CD14-positive monocyte (primary cell): ENCODE results near the gene FAM107B. TPM values are rescaled to one million over a fixed set of nuclear protein-coding genes. Genes with fewer than 3 reads are reported as not detected.
A peak's percentile ranks its signal among the peaks of the same experiment; 100 is the strongest.

Source experiments
- DNase-seq, 3 donors: peaks; one replicate each; pipeline ENCODE4 v3.0.0-alpha.2; 2011 to 2022
- H2AFZ ChIP-seq: 2 replicates; pipeline ENCODE4 v1.6.0; 2012; ENCODE audit warnings: mild to moderate bottlenecking, low read depth, low read length, inconsistent platforms; ENCODE audit not compliant: insufficient read depth, poor library complexity, severe bottlenecking
- H3K27ac ChIP-seq, 2 donors: 1 replicate in 1 of 2; 2 replicates in 1 of 2; pipeline ENCODE4 v1.5.1; 2012 to 2013; ENCODE audit warnings: low read length in 2 of 2, control low read depth in 1 of 2, inconsistent platforms in 1 of 2, low read depth in 1 of 2, mild to moderate bottlenecking in 1 of 2
- H3K27me3 ChIP-seq, 2 donors: one replicate each; pipeline versions ENCODE4 v1.6.0 to v1.6.1; 2011 to 2013; ENCODE audit warnings: low read length in 2 of 2; ENCODE audit not compliant: control insufficient read depth in 2 of 2, insufficient read depth in 2 of 2
- H3K36me3 ChIP-seq, 2 donors: replicated peaks in 1 of 2; 1 replicate in 1 of 2; 2 replicates in 1 of 2; pipeline versions ENCODE4 v1.5.1 to v1.6.1; 2012 to 2013; ENCODE audit warnings: low read length in 2 of 2, control low read depth in 1 of 2, inconsistent platforms in 1 of 2, mild to moderate bottlenecking in 1 of 2; ENCODE audit not compliant: insufficient read depth in 2 of 2, control insufficient read depth in 1 of 2
- H3K4me1 ChIP-seq, 2 donors: 1 replicate in 1 of 2; 2 replicates in 1 of 2; pipeline versions ENCODE4 v1.5.1 to v1.6.1; 2012 to 2013; ENCODE audit warnings: low read length in 2 of 2, control low read depth in 1 of 2, inconsistent platforms in 1 of 2, mild to moderate bottlenecking in 1 of 2, moderate library complexity in 1 of 2; ENCODE audit not compliant: insufficient read depth in 2 of 2, control insufficient read depth in 1 of 2
- H3K4me2 ChIP-seq: replicated peaks from 2 replicates; pipeline ENCODE3; 2012; ENCODE audit warnings: low read length, moderate library complexity, mild to moderate bottlenecking; ENCODE audit not compliant: poor library complexity, severe bottlenecking; ENCODE audit errors: extremely low read depth
- H3K4me3 ChIP-seq, 3 experiments: fragments of 200-600 bp in 1 of 3; sonication (generic) in 1 of 3; replicated peaks in 1 of 3; 1 replicate in 2 of 3; 2 replicates in 1 of 3; pipeline ENCODE4 v1.5.1; 2011 to 2013; ENCODE audit warnings: low read length in 3 of 3, mild to moderate bottlenecking in 3 of 3, control low read depth in 2 of 3, low read depth in 2 of 3, inconsistent platforms in 1 of 3, moderate library complexity in 1 of 3
- H3K79me2 ChIP-seq: 2 replicates; pipeline ENCODE4 v1.6.0; 2012; ENCODE audit warnings: mild to moderate bottlenecking, control low read depth, inconsistent platforms, low read length, moderate library complexity; ENCODE audit not compliant: insufficient read depth
- H3K9ac ChIP-seq: 2 replicates; pipeline ENCODE4 v1.6.0; 2017; ENCODE audit warnings: low read length, mild to moderate bottlenecking; ENCODE audit not compliant: insufficient read depth, poor library complexity, severe bottlenecking
- H3K9me3 ChIP-seq, 2 donors: replicated peaks in 1 of 2; 1 replicate in 1 of 2; 2 replicates in 1 of 2; pipeline versions ENCODE4 v1.5.1 to v1.6.1; 2012 to 2013; ENCODE audit warnings: low read length in 2 of 2, control low read depth in 1 of 2; ENCODE audit not compliant: control insufficient read depth in 1 of 2, insufficient read depth in 1 of 2
- H4K20me1 ChIP-seq: 2 replicates; pipeline ENCODE4 v1.6.0; 2012; ENCODE audit warnings: mild to moderate bottlenecking, low read length, control low read depth, moderate library complexity; ENCODE audit not compliant: insufficient read depth
- H3K27ac Mint-ChIP-seq, 7 donors: one replicate each; pipeline ENCODE4 v1.8.0; 2020; ENCODE audit warnings: mild to moderate bottlenecking in 7 of 7, mixed read lengths in 7 of 7, moderate library complexity in 6 of 7, inconsistent platforms in 2 of 7
- H3K27me3 Mint-ChIP-seq, 3 donors: one replicate each; pipeline ENCODE4 v1.8.0; 2021 to 2022; ENCODE audit warnings: low read depth in 3 of 3, mild to moderate bottlenecking in 3 of 3, mixed read lengths in 3 of 3, moderate library complexity in 3 of 3, inconsistent platforms in 1 of 3
- H3K36me3 Mint-ChIP-seq, 2 donors: one replicate each; pipeline ENCODE4 v1.8.0; 2020; ENCODE audit warnings: mixed read lengths in 2 of 2, inconsistent platforms in 1 of 2, mild to moderate bottlenecking in 1 of 2
- H3K4me1 Mint-ChIP-seq: one replicate; pipeline ENCODE4 v1.8.0; 2020; ENCODE audit warnings: mild to moderate bottlenecking, mixed read lengths
- H3K4me3 Mint-ChIP-seq, 2 donors: one replicate each; pipeline ENCODE4 v1.8.0; 2020; ENCODE audit warnings: mild to moderate bottlenecking in 2 of 2, mixed read lengths in 2 of 2, moderate library complexity in 1 of 2
- H3K9me3 Mint-ChIP-seq, 7 donors: one replicate each; pipeline ENCODE4 v1.8.0; 2020 to 2022; ENCODE audit warnings: mixed read lengths in 7 of 7, mild to moderate bottlenecking in 6 of 7, moderate library complexity in 6 of 7, inconsistent platforms in 2 of 7
- WGBS: methylation state at CpG from one replicate; pipeline ENCODE4 v1.1.5; 2013; ENCODE audit warnings: missing lambda C conversion rate; ENCODE audit not compliant: insufficient coverage; 5-methylcytosine and 5-hydroxymethylcytosine counted together
- intact Hi-C, 2 donors: fragments of 100-400 bp; cut with micrococcal nuclease; formaldehyde crosslinking; loops; one replicate each; pipeline versions ENCODE4 v1.15.0 to v1.15.1; 2023
- polyA plus RNA-seq, 3 donors: library from polyadenylated mRNA; depleted of rRNA in 1 of 3; unstranded in 2 of 3; stranded (reverse) in 1 of 3; fragments of 300-500 nt in 2 of 3; fragments of >200 nt in 1 of 3; fragmentation: Illumina TruSeq in 2 of 3; gene quantifications; 1 replicate in 2 of 3; 2 replicates in 1 of 3; pipeline ENCODE4 v1.2.3, GENCODE V29; 2012 to 2021
- TF ChIP-seq, protein P1 (sequence below): fragments of 200-600 bp; IDR thresholded peaks from one replicate; pipeline ENCODE4 v1.8.0; 2022; ENCODE audit warnings: antibody characterized with exemption, mild to moderate bottlenecking

The FAM107B gene
- polyA plus RNA-seq, 3 donors = 27.2 to 68.5 (median 28.4) TPM

DNA sequence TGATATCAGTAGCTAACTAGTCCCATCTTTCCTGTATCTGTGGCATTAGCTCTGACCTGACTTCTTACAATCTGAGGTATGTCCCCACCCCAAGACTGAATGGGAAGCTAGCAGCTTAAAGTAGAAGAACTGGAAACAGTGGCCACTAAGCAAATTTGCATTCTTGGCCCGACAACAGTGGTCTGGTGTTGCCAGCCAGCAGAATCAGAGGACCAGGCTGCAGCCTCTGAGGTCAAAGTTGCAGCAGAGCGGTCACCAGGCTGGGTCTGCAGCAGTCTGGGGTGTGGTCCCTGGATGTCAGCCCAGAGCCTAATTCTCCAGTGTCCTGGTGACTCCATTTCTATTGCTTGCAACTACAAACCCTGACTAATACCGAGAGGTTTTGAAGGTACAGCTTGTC is 26.3 kb downstream of the FAM107B start:
- DNase-seq = no peak
- Histone ChIP-seq H3K27ac (no peak overlapping the region), H3K36me3 (no peaks in the 10 kb centered on the region), H2AFZ (no peak overlapping the region), H3K9ac (no peak overlapping the region), H3K4me1 (peaks cover 27 to 31% of the 10 kb centered on the region in 2 donors), H3K4me3 (no peak overlapping the region), H3K4me2 (no peak overlapping the region), H4K20me1 (no peaks in the 10 kb centered on the region), H3K9me3 (no peaks in the 10 kb centered on the region), H3K27me3 (no peaks in the 10 kb centered on the region), H3K79me2 (no peaks in the 10 kb centered on the region)
- peaks cover 15% of the 10 kb centered on the region for H3K4me1 Mint-ChIP-seq
- no peaks in the 10 kb centered on the region for H3K36me3 Mint-ChIP-seq
- H3K27ac Mint-ChIP-seq = no peak overlapping the region
- intact Hi-C loops = no loop called here
- H3K4me3 Mint-ChIP-seq = no peak overlapping the region
- H3K27me3 Mint-ChIP-seq = no peaks in the 10 kb centered on the region
- peaks cover 0 to 3% (median 2%) of the 10 kb centered on the region in 7 donors for H3K9me3 Mint-ChIP-seq
- 100% methylated on average over 3 of the region's 3 CpGs for WGBS
- TF ChIP-seq, protein P1, sequence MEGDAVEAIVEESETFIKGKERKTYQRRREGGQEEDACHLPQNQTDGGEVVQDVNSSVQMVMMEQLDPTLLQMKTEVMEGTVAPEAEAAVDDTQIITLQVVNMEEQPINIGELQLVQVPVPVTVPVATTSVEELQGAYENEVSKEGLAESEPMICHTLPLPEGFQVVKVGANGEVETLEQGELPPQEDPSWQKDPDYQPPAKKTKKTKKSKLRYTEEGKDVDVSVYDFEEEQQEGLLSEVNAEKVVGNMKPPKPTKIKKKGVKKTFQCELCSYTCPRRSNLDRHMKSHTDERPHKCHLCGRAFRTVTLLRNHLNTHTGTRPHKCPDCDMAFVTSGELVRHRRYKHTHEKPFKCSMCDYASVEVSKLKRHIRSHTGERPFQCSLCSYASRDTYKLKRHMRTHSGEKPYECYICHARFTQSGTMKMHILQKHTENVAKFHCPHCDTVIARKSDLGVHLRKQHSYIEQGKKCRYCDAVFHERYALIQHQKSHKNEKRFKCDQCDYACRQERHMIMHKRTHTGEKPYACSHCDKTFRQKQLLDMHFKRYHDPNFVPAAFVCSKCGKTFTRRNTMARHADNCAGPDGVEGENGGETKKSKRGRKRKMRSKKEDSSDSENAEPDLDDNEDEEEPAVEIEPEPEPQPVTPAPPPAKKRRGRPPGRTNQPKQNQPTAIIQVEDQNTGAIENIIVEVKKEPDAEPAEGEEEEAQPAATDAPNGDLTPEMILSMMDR = no peak

DNA sequence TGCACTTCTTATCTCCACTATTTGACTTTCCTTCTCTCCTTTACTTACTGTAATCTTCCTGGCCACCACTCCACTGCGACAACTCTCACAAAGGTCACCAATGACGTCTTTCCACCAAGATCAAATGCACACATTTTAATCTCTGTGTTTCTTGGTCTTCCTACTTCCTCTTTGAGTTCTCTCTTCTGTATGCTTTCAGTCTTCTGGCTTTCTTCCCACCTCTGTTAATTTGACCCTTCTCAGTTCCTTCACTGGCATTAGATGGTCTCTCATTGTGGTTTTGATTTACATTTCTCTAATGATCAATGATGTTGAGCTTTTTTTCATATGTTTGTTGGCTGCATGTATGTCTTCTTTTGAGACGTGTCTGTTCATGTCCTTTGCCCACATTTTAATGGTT is 31.9 kb downstream of the FAM107B start:
- Histone ChIP-seq H3K79me2 (no peaks in the 10 kb centered on the region), H3K36me3 (no peaks in the 10 kb centered on the region), H3K4me1 (peaks cover 18 to 23% of the 10 kb centered on the region in 2 donors), H3K9ac (no peak overlapping the region), H3K4me3 (no peak overlapping the region), H3K4me2 (no peak overlapping the region), H3K27me3 (no peaks in the 10 kb centered on the region), H2AFZ (no peak overlapping the region), H3K9me3 (no peaks in the 10 kb centered on the region), H4K20me1 (no peaks in the 10 kb centered on the region), H3K27ac (no peak overlapping the region)
- peak; percentile 9 to 25 (median 24) for DNase-seq
- intact Hi-C loops = no loop called here
- peaks cover 20% of the 10 kb centered on the region for H3K4me1 Mint-ChIP-seq
- TF ChIP-seq, protein P1 = no peak
- no peaks in the 10 kb centered on the region for H3K36me3 Mint-ChIP-seq
- peak overlapping the region in 2 of 7 donors; percentile 18 to 34 for H3K27ac Mint-ChIP-seq
- H3K9me3 Mint-ChIP-seq = peaks cover 0 to 3% (median 2%) of the 10 kb centered on the region in 7 donors
- 4% methylated on average over 2 of the region's 3 CpGs for WGBS
- no peaks in the 10 kb centered on the region for H3K27me3 Mint-ChIP-seq
- no peak overlapping the region for H3K4me3 Mint-ChIP-seq
